Epithelial cell of proximal tubule (primary cell): Measurements from ENCODE around the gene CACNA1C. TPM values are rescaled to one million over a fixed set of nuclear protein-coding genes. Genes with fewer than 3 reads are reported as not detected.

Source experiments
- DNase-seq: peaks from one replicate; pipeline ENCODE4 v3.0.0-alpha.2; 2011; ENCODE audit warnings: low read depth
- H3K4me3 ChIP-seq: 2 replicates; pipeline ENCODE4 v1.5.1; 2011; ENCODE audit warnings: low read depth, mild to moderate bottlenecking, low read length
- total RNA-seq: library from RNA; depleted of rRNA; stranded (reverse); fragments of >200 nt; gene quantifications from 2 replicates; pipeline ENCODE4 v1.2.3, GENCODE V29; 2015
- TF ChIP-seq, protein P1 (sequence below): conservative IDR thresholded peaks from 2 replicates; pipeline ENCODE4 v1.5.1; 2012; ENCODE audit warnings: low read depth, mild to moderate bottlenecking, low read length

Gene CACNA1C
- total RNA-seq, 1 donor from 2014 or later, result not detected

DNA sequence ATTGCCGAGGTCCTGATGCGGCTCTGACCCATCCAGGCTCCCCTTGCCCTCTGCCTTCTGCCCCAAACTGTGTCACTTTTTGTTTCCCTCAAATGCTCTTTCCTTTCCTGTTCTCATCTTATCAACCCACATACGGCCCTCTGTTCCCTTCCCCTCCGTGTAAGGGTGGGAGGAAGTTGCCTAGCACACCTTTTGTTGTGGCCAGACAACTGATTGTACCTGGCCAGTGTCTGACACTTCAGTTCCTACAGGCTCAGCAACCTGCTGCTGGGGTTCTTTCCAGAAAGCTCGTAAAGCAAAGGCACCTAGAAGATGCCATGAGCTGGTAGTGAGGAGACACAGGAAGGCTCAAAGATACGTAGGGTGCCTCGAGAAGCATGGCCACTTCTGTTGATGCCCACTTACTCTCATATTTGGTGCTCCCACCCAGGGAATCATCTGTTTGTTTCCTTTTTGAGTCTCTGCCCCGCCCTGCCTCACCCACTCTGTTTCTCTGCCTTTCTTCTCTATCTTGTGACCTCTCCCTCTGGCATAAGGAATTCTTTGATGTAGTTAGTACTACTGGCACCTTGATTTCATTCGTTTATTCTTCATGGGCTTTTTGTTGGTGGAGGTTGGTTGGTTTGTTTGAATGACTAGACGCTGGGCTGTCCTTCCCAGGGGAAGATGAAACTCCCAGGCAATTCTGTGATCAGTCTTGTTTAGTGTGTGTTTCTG, 589.5 kb downstream of the CACNA1C start:
- TF ChIP-seq, protein P1, sequence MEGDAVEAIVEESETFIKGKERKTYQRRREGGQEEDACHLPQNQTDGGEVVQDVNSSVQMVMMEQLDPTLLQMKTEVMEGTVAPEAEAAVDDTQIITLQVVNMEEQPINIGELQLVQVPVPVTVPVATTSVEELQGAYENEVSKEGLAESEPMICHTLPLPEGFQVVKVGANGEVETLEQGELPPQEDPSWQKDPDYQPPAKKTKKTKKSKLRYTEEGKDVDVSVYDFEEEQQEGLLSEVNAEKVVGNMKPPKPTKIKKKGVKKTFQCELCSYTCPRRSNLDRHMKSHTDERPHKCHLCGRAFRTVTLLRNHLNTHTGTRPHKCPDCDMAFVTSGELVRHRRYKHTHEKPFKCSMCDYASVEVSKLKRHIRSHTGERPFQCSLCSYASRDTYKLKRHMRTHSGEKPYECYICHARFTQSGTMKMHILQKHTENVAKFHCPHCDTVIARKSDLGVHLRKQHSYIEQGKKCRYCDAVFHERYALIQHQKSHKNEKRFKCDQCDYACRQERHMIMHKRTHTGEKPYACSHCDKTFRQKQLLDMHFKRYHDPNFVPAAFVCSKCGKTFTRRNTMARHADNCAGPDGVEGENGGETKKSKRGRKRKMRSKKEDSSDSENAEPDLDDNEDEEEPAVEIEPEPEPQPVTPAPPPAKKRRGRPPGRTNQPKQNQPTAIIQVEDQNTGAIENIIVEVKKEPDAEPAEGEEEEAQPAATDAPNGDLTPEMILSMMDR, result no peak
- no peak overlapping the region for H3K4me3 ChIP-seq
- DNase-seq, result no peak

DNA sequence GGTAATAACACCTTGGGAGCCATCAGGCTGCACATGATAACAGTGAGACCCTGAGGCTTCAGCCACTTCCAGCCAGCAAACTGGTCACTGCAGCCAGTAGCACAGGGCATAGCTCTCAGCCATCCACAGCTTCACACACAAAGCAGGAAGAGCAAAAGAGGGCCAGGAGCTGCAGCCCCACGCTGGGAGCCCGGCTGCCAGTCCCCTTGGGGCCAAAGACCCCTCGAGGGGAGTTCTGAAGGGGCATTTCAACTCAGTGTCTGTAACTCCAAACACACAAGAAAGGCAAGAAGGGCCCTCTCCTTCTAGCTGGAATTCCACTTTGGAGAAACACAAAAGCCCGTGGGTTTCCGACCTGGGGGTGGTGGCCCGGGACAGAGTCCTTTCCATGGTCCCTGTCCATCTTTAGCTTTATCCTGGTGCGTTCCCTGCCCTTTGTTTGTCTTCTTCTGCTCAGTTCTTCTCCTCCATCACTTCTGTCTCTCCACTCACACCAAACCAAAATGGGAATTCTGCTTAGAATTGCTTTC, 590.2 kb downstream of the CACNA1C start:
- DNase-seq, result no peak
- TF ChIP-seq, protein P1, result no peak
- H3K4me3 ChIP-seq, result no peak overlapping the region

DNA sequence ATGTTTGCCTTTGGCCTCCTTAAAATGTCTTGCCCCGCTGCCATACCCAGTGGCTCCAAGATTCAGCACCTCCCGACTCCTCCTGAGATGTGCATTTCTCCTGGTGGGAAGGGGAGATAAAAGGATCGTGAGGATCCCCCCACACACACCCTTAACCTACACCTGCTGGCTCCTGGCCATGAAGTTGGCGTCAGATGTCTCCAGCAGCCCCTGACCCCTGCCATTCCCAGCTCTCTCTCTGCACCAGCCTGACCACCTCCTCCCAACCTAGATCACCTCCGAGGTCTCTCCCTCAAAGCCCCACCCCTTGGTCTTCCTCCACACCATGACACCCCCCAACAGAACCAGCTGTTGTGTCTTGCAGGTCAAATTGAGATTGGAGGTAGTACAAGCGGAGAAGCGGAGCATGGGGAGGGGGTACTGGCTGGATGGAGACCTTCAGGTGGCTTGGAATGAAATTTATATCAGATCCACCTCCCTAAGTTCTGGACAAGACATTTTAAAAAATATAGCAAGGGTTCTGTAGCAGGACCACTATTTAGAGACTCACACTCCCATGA, 590.9 kb downstream of the CACNA1C start:
- no peak for DNase-seq
- TF ChIP-seq, protein P1, result no peak
- no peak overlapping the region for H3K4me3 ChIP-seq

DNA sequence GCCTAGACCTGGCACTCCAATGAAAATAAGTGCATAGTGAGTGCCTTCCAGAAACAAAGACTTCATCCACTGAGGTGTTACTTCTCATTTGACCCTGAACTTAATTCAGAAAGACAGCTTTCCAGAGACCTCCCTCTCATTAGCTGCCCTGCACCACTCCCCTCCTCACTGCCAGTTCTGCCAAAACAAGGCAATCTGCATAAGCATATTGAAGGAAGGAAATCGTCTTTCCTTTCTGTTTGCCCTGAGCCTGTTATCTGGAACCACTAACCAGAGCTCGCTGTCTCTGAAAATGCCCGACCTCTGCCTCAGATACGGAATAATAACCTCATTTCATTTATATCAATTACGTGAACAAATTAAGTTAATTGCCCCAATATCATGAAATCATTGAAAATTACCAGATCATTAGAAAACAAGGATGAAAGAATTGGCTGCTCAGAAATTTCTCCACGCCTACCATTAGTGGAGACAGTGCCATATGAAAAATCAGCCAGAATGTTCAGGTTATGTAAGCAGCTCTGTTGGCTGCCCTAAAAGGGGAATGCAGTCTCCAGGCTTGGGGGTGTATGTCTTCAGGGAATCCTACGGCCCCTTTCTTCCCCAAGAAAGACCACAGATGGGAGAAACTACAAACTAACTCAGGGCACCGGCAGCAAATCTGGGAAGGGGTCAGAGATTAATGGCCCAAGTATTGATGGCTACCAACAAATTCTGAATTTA, 592.1 kb downstream of the CACNA1C start:
- no peak for DNase-seq
- no peak overlapping the region for H3K4me3 ChIP-seq
- TF ChIP-seq, protein P1, result no peak

DNA sequence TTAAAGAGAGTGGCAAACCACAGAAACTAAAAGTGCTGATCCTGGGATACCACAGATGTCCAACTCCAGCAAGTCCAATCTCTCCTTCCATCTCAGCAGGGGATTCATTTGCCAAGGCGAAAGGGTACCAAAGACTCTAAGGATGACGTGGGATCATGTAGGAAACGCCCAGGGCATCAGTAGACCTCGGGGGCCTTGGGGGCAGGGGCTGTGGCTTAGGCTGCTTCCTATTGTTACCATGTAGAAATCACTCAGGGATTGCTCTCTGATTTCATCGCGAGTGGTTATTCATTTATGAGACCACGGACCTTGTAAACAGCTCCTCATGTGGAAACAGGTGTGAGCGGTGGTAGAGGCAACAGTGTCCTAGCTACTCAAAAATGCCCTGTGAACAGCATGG, 592.7 kb downstream of the CACNA1C start:
- no peak for DNase-seq

DNA sequence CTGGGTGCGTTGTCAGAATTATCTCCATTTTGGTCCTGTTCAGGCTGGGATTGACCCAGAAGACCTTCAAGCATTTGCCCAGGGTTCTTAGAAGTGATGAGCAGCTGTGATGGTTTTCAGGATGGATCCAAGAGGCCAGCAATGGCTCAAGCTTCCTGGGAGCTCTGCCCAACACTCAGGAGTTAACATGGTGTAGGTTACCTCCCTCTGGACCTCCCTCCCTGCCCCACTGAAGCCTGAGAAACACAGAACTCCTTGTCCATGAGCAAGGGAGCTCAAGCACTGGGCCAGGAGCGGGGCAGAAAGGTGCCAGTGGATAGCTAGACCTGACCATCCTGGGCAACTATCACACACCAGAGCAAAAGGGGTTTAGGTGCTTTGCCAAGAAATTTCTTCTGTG, 593.6 kb downstream of the CACNA1C start:
- DNase-seq, result no peak
- no peak overlapping the region for H3K4me3 ChIP-seq
- TF ChIP-seq, protein P1, result no peak

More for the DNA sequence above, 592.7 kb downstream of the CACNA1C start:
- TF ChIP-seq, protein P1, result no peak
- H3K4me3 ChIP-seq, result no peak overlapping the region
